Fibroblast of the aortic adventitia (primary cell): ENCODE measurements around the gene RBP4. TPM values are rescaled to one million over a fixed set of nuclear protein-coding genes. Genes with fewer than 3 reads are reported as not detected.

ENCODE experiments used
- DNase-seq: peaks from one replicate; pipeline ENCODE4 v3.0.0-alpha.2; 2010; ENCODE audit warnings: low read depth
- H3K4me3 ChIP-seq: 2 replicates; pipeline ENCODE4 v1.5.1; 2011; ENCODE audit warnings: low read depth, mild to moderate bottlenecking, control low read depth, low read length, moderate library complexity
- total RNA-seq: library from RNA; depleted of rRNA; stranded (reverse); fragments of >200 nt; gene quantifications from 2 replicates; pipeline ENCODE4 v1.2.3, GENCODE V29; 2012; ENCODE audit warnings: low replicate concordance
- TF ChIP-seq, protein P1 (sequence below): IDR thresholded peaks from 2 replicates; pipeline ENCODE4 v1.5.1; 2011; ENCODE audit warnings: mild to moderate bottlenecking, low read length, control low read depth, inconsistent platforms; ENCODE audit not compliant: insufficient read depth

The RBP4 gene
- total RNA-seq, 1 donor = 1.9 TPM

DNA sequence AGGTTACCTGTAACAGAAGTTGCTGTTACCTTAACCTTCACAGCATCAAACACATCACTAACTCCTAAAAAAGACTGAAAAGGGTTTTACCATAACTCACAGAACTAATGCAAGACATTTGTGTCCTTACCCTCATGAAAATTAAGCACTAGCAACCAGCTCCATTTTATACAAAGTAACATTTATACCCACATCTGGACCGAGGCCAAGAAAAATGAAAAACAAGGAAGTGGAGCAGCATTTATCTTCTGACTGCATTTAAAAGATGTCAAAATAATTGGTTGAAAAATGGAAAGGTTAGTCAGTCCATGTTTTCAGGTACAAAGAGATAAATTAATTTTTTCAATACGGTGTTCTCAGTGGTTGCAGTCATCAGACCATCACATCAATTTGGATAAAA lies 3.1 kb upstream of the RBP4 start:
- no peak for DNase-seq
- H3K4me3 ChIP-seq = no peak overlapping the region
- TF ChIP-seq, protein P1, sequence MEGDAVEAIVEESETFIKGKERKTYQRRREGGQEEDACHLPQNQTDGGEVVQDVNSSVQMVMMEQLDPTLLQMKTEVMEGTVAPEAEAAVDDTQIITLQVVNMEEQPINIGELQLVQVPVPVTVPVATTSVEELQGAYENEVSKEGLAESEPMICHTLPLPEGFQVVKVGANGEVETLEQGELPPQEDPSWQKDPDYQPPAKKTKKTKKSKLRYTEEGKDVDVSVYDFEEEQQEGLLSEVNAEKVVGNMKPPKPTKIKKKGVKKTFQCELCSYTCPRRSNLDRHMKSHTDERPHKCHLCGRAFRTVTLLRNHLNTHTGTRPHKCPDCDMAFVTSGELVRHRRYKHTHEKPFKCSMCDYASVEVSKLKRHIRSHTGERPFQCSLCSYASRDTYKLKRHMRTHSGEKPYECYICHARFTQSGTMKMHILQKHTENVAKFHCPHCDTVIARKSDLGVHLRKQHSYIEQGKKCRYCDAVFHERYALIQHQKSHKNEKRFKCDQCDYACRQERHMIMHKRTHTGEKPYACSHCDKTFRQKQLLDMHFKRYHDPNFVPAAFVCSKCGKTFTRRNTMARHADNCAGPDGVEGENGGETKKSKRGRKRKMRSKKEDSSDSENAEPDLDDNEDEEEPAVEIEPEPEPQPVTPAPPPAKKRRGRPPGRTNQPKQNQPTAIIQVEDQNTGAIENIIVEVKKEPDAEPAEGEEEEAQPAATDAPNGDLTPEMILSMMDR = no peak

DNA sequence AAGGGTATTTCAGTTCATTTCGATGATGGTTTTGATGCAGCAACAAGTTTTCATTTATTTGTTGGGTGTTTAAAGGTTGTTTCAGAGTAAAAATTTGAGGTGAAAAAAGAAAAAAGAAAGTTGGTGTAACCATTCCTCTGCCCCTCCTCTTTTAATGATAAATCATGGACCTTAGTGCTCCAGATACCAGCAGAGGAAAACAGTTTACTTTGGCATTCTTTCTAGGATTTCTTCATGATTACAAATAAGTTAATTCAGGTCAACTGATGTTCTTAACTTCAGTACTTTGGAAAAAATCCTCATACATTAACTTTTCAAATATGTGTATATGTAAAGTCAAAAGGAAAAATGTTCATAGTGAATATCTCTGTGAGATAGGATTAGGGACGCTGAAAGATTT lies 2.0 kb upstream of the RBP4 start:
- no peak for DNase-seq
- TF ChIP-seq, protein P1 = no peak
- H3K4me3 ChIP-seq = no peak overlapping the region

DNA sequence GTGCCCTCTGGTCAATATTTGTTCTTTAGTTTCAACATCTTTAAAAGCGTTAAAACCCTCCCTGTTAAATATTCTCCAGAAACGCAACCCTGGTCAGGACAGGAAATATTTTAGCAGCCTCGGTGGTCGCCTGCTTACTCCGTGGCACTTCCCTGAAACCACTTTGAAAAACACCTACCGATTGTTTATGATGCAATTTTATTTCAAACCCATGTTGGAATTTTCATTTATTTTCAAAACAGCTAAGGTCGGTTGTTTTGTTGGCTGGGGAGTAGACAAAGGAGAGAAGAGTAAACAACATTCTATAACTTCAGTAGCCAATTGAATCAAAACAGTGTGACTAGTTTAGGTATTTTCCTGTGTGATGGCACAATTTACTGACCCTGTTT lies 733 bp upstream of the RBP4 start:
- TF ChIP-seq, protein P1 = no peak
- no peak overlapping the region for H3K4me3 ChIP-seq
- no peak for DNase-seq

DNA sequence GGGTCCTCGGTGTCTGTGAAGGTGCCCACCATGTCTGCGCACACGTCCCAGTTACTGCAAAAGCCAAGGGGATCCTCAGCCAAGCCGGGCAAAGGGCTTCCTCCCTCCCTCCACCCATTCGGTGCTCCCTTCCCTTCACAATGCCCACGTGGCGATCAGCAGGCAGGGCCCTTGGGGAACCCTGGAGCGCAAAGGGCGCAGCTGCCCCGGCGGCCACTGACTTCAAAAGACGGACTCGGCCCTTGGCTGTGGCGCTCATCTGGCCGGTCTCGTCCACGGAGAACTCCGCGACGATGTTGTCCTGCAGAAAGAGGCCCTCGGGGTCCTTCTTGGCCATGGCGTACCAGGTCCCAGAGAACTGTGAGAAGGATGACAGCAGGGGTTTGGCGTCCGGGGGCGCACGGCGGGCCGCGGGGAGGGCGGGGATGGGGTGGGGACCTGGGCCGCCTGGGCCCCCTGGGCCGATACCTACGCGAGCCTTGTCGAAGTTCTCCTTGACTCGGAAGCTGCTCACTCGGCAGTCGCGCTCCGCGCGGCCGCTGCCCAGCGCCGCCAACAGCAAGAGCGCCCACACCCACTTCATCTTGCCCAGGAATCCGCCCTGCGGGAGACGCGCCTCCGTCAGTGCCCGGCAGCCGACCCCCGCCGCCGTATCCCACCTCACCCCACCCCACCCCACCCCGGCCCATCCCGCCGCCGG lies 439 bp downstream of the RBP4 start:
- no peak overlapping the region for H3K4me3 ChIP-seq
- peak; percentile 21 for DNase-seq
- TF ChIP-seq, protein P1 = no peak

DNA sequence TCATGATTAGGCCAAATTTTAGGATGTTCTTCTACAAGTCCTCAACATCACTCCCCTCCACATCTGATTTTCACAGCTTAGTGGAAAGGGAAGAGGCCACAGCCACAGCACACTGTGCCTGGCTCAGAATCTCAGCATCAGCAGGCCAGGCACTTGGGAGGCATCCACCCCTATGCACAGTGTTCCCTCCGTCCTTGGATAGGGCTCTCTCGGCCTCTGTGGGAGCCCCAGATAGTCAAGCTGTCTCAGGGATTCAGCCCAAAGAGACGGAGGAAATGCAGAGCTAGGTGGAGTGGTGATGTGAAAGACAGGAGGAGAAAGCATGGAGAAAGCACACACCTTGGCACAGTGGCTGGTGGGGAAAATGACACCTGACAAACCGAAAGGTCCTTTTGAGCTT lies 1.3 kb downstream of the RBP4 start:
- DNase-seq = no peak
- no peak overlapping the region for H3K4me3 ChIP-seq
- TF ChIP-seq, protein P1 = no peak

DNA sequence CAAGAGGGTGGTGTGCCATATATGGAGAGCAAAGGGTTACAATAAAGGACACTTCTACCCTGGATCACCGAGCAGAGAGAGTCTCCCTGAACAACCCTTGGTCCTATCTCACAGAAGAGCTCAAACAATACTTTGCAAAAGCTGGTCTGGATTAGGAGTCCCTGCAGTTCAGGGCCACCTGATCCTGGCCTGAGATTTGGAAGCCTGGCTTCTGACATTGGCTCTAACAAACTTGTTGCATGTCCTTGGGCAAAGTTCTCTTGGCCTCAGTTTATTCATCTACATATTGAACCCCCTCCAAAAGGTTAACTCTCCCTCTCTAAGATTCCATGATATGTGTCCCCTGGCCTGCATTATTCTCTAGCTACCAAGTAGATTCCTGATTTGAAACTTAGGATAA lies 1.7 kb downstream of the RBP4 start:
- TF ChIP-seq, protein P1 = no peak
- no peak for DNase-seq

DNA sequence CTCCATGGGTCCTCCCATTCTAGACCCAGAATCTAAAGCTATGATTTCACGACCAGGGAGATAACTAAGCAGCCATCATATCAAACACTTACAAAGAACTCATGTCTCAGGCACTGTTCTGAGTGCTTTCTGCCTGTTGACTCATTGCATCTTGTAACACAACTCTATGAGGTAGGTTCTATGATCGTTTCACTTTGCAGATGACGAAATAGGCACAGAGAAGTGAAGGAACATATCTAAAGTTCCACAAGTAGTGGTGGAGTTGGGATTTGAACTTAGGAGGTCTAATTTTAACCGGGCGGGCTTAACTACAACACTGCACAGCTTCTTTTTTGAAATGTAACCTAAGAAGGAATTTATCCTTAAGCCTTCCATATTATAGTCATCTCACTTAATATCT lies 2.9 kb downstream of the RBP4 start:
- TF ChIP-seq, protein P1 = no peak
- H3K4me3 ChIP-seq = no peak overlapping the region
- no peak for DNase-seq

More for the DNA sequence above, 1.7 kb downstream of the RBP4 start:
- H3K4me3 ChIP-seq = no peak overlapping the region
